Ascending aorta (tissue), 2 donors: ENCODE measurements around the gene UBE3C. TPM values are rescaled to one million over a fixed set of nuclear protein-coding genes. Genes with fewer than 3 reads are reported as not detected.

Experiments used
- DNase-seq, 2 donors: peaks; one replicate each; pipeline ENCODE4 v3.0.0-alpha.2; 2019; ENCODE audit warnings: low spot score in 2 of 2
- H3K27ac ChIP-seq, 2 donors: fragments of 200-600 bp; sonication (generic); one replicate each; pipeline ENCODE4 v1.5.1; 2016 to 2017; ENCODE audit warnings: mild to moderate bottlenecking in 1 of 2
- H3K27me3 ChIP-seq: fragments of 200-600 bp; sonication (generic); one replicate; pipeline ENCODE4 v1.5.1; 2017
- H3K36me3 ChIP-seq, 2 donors: fragments of 200-600 bp; sonication (generic); one replicate each; pipeline ENCODE4 v1.5.1; 2016
- H3K4me1 ChIP-seq, 2 donors: fragments of 200-600 bp; sonication (generic); one replicate each; pipeline ENCODE4 v1.5.1; 2016 to 2017; ENCODE audit warnings: mild to moderate bottlenecking in 1 of 2
- H3K4me3 ChIP-seq, 2 donors: fragments of 200-600 bp; sonication (generic); one replicate each; pipeline ENCODE4 v1.5.1; 2016 to 2017; ENCODE audit warnings: mild to moderate bottlenecking in 1 of 2
- H3K9me3 ChIP-seq, 2 donors: fragments of 200-600 bp; sonication (generic); one replicate each; pipeline ENCODE4 v1.5.1; 2016
- CTCF ChIP-seq, 3 experiments: fragments of 200-600 bp in 2 of 3; fragments of 450-650 bp in 1 of 3; sonication (generic) in 2 of 3; IDR thresholded peaks; one replicate each; pipeline ENCODE4 v1.5.1; 2016 to 2019; ENCODE audit warnings: antibody characterized with exemption in 3 of 3, mild to moderate bottlenecking in 1 of 3, moderate library complexity in 1 of 3
- intact Hi-C: fragments of 100-400 bp; cut with DNase I; formaldehyde crosslinking; loops from one replicate; pipeline ENCODE4 v1.15.1; 2023
- total RNA-seq: library from RNA; depleted of rRNA; stranded (reverse); fragments of >200 nt; gene quantifications from one replicate; pipeline ENCODE4 v1.1.0, GENCODE V29; 2016

UBE3C gene
- total RNA-seq = 31.7 TPM

GRCh38 chr7:157138424-157139110, at the start of gene UBE3C:
Gene UBE3C, plus strand, starts transcription at chr7:157138926. Its CDS starts 347 bp downstream, at chr7:157139273.
- TF ChIP-seq CTCF (IDR thresholded peaks at IDR 0.05) = peak in 1 of 3 experiments; percentile 10
- Histone ChIP-seq H3K27ac (peak within 1 kb of the TSS; percentile 87 to 90), H3K36me3 (peaks cover 0 to 14% of the 10 kb centered on the region in 2 donors), H3K4me1 (peaks cover 9 to 16% of the 10 kb centered on the region in 2 donors), H3K9me3 (no peaks in the 10 kb centered on the region), H3K27me3 (no peaks in the 10 kb centered on the region), H3K4me3 (peak within 1 kb of the TSS; percentile 72 to 94)
- intact Hi-C loops = loop anchor here (2.0 to 5.0 kb wide), 6 partner anchors 134 to 1841 kb away; partner anchors contain the start of genes DNAJB6, INSIG1, LMBR1 and NOM1
- DNase-seq = peak; percentile 35 to 93

- H3K4me3 ChIP-seq = no peak overlapping the region
- H3K36me3 ChIP-seq = no peaks in the 10 kb centered on the region
- peaks cover 2 to 14% of the 10 kb centered on the region in 2 donors for H3K9me3 ChIP-seq
- no peak for TF ChIP-seq CTCF (IDR thresholded peaks at IDR 0.05)
- H3K4me1 ChIP-seq = no peaks in the 10 kb centered on the region
- intact Hi-C loops = no loop called here
- no peak overlapping the region for H3K27ac ChIP-seq
- H3K27me3 ChIP-seq = no peaks in the 10 kb centered on the region
- DNase-seq = no peak
Measured at GRCh38 chr7:157089100-157089610, 49.6 kb upstream of the UBE3C start.

- H3K27ac ChIP-seq = no peak overlapping the region
- H3K36me3 ChIP-seq = no peaks in the 10 kb centered on the region
- no peak overlapping the region for H3K4me3 ChIP-seq
- no peak for TF ChIP-seq CTCF (IDR thresholded peaks at IDR 0.05)
- no peaks in the 10 kb centered on the region for H3K4me1 ChIP-seq
- no peaks in the 10 kb centered on the region for H3K27me3 ChIP-seq
- peaks cover 0 to 3% of the 10 kb centered on the region in 2 donors for H3K9me3 ChIP-seq
- intact Hi-C loops = no loop called here
- no peak for DNase-seq
Measured at GRCh38 chr7:157090485-157091165, 48.1 kb upstream of the UBE3C start.

- H3K27me3 ChIP-seq = no peaks in the 10 kb centered on the region
- no peak for DNase-seq
- H3K27ac ChIP-seq = no peak overlapping the region
- peaks cover 0 to 5% of the 10 kb centered on the region in 2 donors for H3K9me3 ChIP-seq
- H3K4me1 ChIP-seq = no peaks in the 10 kb centered on the region
- TF ChIP-seq CTCF (IDR thresholded peaks at IDR 0.05) = no peak
- no peaks in the 10 kb centered on the region for H3K36me3 ChIP-seq
- no peak overlapping the region for H3K4me3 ChIP-seq
- intact Hi-C loops = no loop called here
Measured at GRCh38 chr7:157096286-157097055, 42.3 kb upstream of the UBE3C start.

- TF ChIP-seq CTCF (IDR thresholded peaks at IDR 0.05) = no peak
- Histone ChIP-seq H3K4me1 (no peaks in the 10 kb centered on the region), H3K27ac (no peak overlapping the region), H3K4me3 (no peak overlapping the region), H3K27me3 (no peaks in the 10 kb centered on the region), H3K36me3 (no peaks in the 10 kb centered on the region), H3K9me3 (peaks cover 0 to 5% of the 10 kb centered on the region in 2 donors)
- no peak for DNase-seq
- intact Hi-C loops = no loop called here
Measured at GRCh38 chr7:157097056-157097329, 41.7 kb upstream of the UBE3C start.
